HepG2 (cell line): ENCODE measurements around the gene UBAC2. TPM values are rescaled to one million over a fixed set of nuclear protein-coding genes. Genes with fewer than 3 reads are reported as not detected.
A peak's percentile ranks its signal among the peaks of the same experiment; 100 is the strongest.

Experiments used
- BRD4 ChIP-seq: sonication (generic); formaldehyde crosslinking; IDR thresholded peaks from 2 replicates; pipeline ENCODE4 v1.4.0; 2020; ENCODE audit warnings: missing genetic modification reagents
- CEBPG ChIP-seq: IDR thresholded peaks from 2 replicates; pipeline ENCODE4 v1.6.1; 2016
- EED ChIP-seq: sonication (generic); formaldehyde crosslinking; IDR thresholded peaks from 2 replicates; pipeline ENCODE4 v1.5.0; 2020; ENCODE audit warnings: mild to moderate bottlenecking, missing genetic modification reagents
- FOXA3 ChIP-seq: IDR thresholded peaks from 2 replicates; pipeline ENCODE4 v1.6.1; 2016; ENCODE audit warnings: missing genetic modification reagents, missing compliant biosample characterization
- FOXJ3 ChIP-seq: sonication (generic); formaldehyde crosslinking; IDR thresholded peaks from 2 replicates; pipeline ENCODE4 v1.4.0; 2020; ENCODE audit warnings: missing genetic modification reagents, mild to moderate bottlenecking, borderline replicate concordance
- JUN ChIP-seq: sonication (generic); formaldehyde crosslinking; IDR thresholded peaks from 2 replicates; pipeline ENCODE4 v1.4.0; 2020; ENCODE audit warnings: mild to moderate bottlenecking, missing genetic modification reagents
- KLF6 ChIP-seq: IDR thresholded peaks from 2 replicates; pipeline ENCODE4 v1.8.0; 2016; ENCODE audit warnings: missing biosample characterization, missing genetic modification reagents
- KMT2B ChIP-seq: IDR thresholded peaks from 2 replicates; pipeline ENCODE4 v1.6.1; 2016; ENCODE audit warnings: missing genetic modification reagents, missing compliant biosample characterization
- NCOR1 ChIP-seq: fragments of 200-600 bp; sonication (generic); IDR thresholded peaks from 2 replicates; pipeline ENCODE4 v1.7.0; 2017; ENCODE audit warnings: antibody characterized with exemption, low read length, borderline replicate concordance
- NFRKB ChIP-seq: fragments of 450-650 bp; IDR thresholded peaks from 2 replicates; pipeline ENCODE4 v1.6.1; 2017
- NR1H2 ChIP-seq: sonication (generic); formaldehyde crosslinking; IDR thresholded peaks from 2 replicates; pipeline ENCODE4 v1.8.1; 2022; ENCODE audit warnings: low read depth, missing genetic modification reagents, borderline replicate concordance
- SMC3 ChIP-seq: IDR thresholded peaks from 2 replicates; pipeline ENCODE4 v1.6.1; 2011; ENCODE audit warnings: low read length, improper control_type of control experiment
- SRSF1 ChIP-seq: fragments of 200-400 bp; formaldehyde crosslinking; optimal IDR thresholded peaks from 2 replicates; pipeline ENCODE3; 2017; ENCODE audit warnings: mild to moderate bottlenecking, low read depth, low read length, moderate library complexity
- TBL1XR1 ChIP-seq: fragments of 150-350 bp; IDR thresholded peaks from 2 replicates; pipeline ENCODE4 v1.6.1; 2014; ENCODE audit warnings: borderline replicate concordance, low read length; ENCODE audit not compliant: partially characterized antibody
- TFDP2 ChIP-seq: sonication (generic); formaldehyde crosslinking; IDR thresholded peaks from 2 replicates; pipeline ENCODE4 v1.4.0; 2020; ENCODE audit warnings: missing genetic modification reagents
- TSC22D2 ChIP-seq: sonication (generic); formaldehyde crosslinking; IDR thresholded peaks from 2 replicates; pipeline ENCODE4 v1.5.1; 2020; ENCODE audit warnings: missing genetic modification reagents, mild to moderate bottlenecking, borderline replicate concordance
- ZBTB20 ChIP-seq: sonication (generic); formaldehyde crosslinking; IDR thresholded peaks from 2 replicates; pipeline ENCODE4 v1.8.1; 2023; ENCODE audit warnings: missing genetic modification reagents, low read depth, mild to moderate bottlenecking, borderline replicate concordance
- ZBTB37 ChIP-seq: sonication (generic); formaldehyde crosslinking; IDR thresholded peaks from 2 replicates; pipeline ENCODE4 v1.4.0; 2020; ENCODE audit warnings: mild to moderate bottlenecking, missing genetic modification reagents
- ZNF160 ChIP-seq: sonication (generic); formaldehyde crosslinking; IDR thresholded peaks from 2 replicates; pipeline ENCODE4 v1.8.0; 2022; ENCODE audit warnings: mild to moderate bottlenecking, inconsistent platforms, missing genetic modification reagents
- ZNF24 ChIP-seq: fragments of 450-650 bp; IDR thresholded peaks from 2 replicates; pipeline ENCODE4 v1.6.1; 2017; ENCODE audit warnings: antibody characterized with exemption, mild to moderate bottlenecking
- ZNF3 ChIP-seq: IDR thresholded peaks from 2 replicates; pipeline ENCODE4 v1.7.0; 2017; ENCODE audit warnings: inconsistent platforms
- ZNF343 ChIP-seq: sonication (generic); formaldehyde crosslinking; IDR thresholded peaks from 2 replicates; pipeline ENCODE4 v1.4.0; 2020; ENCODE audit warnings: mild to moderate bottlenecking, missing genetic modification reagents
- ZNF547 ChIP-seq: sonication (generic); formaldehyde crosslinking; IDR thresholded peaks from 2 replicates; pipeline ENCODE4 v1.5.1; 2020; ENCODE audit warnings: mild to moderate bottlenecking, missing genetic modification reagents
- ZNF557 ChIP-seq: sonication (generic); formaldehyde crosslinking; IDR thresholded peaks from 2 replicates; pipeline ENCODE4 v1.4.0; 2020; ENCODE audit warnings: missing genetic modification reagents
- ZNF672 ChIP-seq: sonication (generic); formaldehyde crosslinking; IDR thresholded peaks from 2 replicates; pipeline ENCODE4 v1.8.1; 2022; ENCODE audit warnings: missing genetic modification reagents
- ZNF776 ChIP-seq: sonication (generic); formaldehyde crosslinking; IDR thresholded peaks from 2 replicates; pipeline ENCODE4 v1.4.0; 2020; ENCODE audit warnings: mild to moderate bottlenecking, missing genetic modification reagents
- ZNF781 ChIP-seq: sonication (generic); formaldehyde crosslinking; IDR thresholded peaks from 2 replicates; pipeline ENCODE4 v1.5.1; 2020; ENCODE audit warnings: borderline replicate concordance, mild to moderate bottlenecking, missing genetic modification reagents; ENCODE audit errors: not compliant biosample characterization
- ZNF83 ChIP-seq: sonication (generic); formaldehyde crosslinking; IDR thresholded peaks from 2 replicates; pipeline ENCODE4 v1.4.0; 2020; ENCODE audit warnings: missing genetic modification reagents, mild to moderate bottlenecking, borderline replicate concordance
- ZNF891 ChIP-seq: sonication (generic); formaldehyde crosslinking; IDR thresholded peaks from 2 replicates; pipeline ENCODE4 v1.5.0; 2020; ENCODE audit warnings: mild to moderate bottlenecking, missing genetic modification reagents
- ZSCAN9 ChIP-seq: IDR thresholded peaks from 2 replicates; pipeline ENCODE4 v1.6.1; 2016; ENCODE audit warnings: borderline replicate concordance
- polyA plus RNA-seq, 8 experiments: library from polyadenylated mRNA; depleted of rRNA in 3 of 8; stranded (reverse) in 7 of 8; unstranded in 1 of 8; fragments of >200 nt; fragmentation: Illumina TruSeq in 4 of 8; extraction: Trizol in 4 of 8; gene quantifications; 2 replicates each; pipeline versions ENCODE4 v1.2.1 to v1.2.3, GENCODE V29; 2011 to 2016; ENCODE audit warnings: low read depth in 4 of 8, missing spikeins in 1 of 8, mixed read lengths in 1 of 8; ENCODE audit not compliant: insufficient read depth in 1 of 8
- total RNA-seq, 5 experiments: library from RNA; depleted of rRNA; stranded (reverse); fragments of >200 nt; fragmentation: Illumina TruSeq; extraction: Trizol; gene quantifications; 2 replicates each; pipeline ENCODE4 v1.2.3, GENCODE V29; 2016; ENCODE audit warnings: low read depth in 1 of 5

UBAC2 gene
- total and polyA plus RNA-seq, 2 of the 13 experiments (the other 11 are each of a cell fraction or from before 2014, with no cell fraction given): 61.3 to 80.8 TPM

- no peak for TF ChIP-seq CEBPG (CRISPR knock-in tag)
- no peak for TF ChIP-seq TSC22D2 (CRISPR knock-in tag)
- no peak; the same call in 1 of the 2 replicates for TF ChIP-seq ZNF83 (CRISPR knock-in tag)
- no peak for TF ChIP-seq ZNF557 (CRISPR knock-in tag)
- TF ChIP-seq EED (CRISPR knock-in tag): no peak; the same call in 1 of the 2 replicates
- TF ChIP-seq NCOR1: no peak
- TF ChIP-seq ZNF672 (CRISPR knock-in tag): no peak
- TF ChIP-seq TBL1XR1: peak; percentile 33
- TF ChIP-seq FOXJ3 (CRISPR knock-in tag): 0 out of 2 replicates have a peak, but pooled peaks have one; percentile 28
- no peak for TF ChIP-seq ZNF781 (CRISPR knock-in tag)
- no peak for TF ChIP-seq SMC3
- no peak; the same call in 1 of the 2 replicates for TF ChIP-seq ZNF776
- no peak for TF ChIP-seq ZNF160 (CRISPR knock-in tag)
- peak; percentile 67; the same call in 1 of the 2 replicates for TF ChIP-seq KLF6 (CRISPR knock-in tag)
- no peak for TF ChIP-seq ZBTB20 (CRISPR knock-in tag)
- TF ChIP-seq ZNF24: no peak
- TF ChIP-seq ZNF3 (CRISPR knock-in tag): no peak
- TF ChIP-seq BRD4 (CRISPR knock-in tag): peak; percentile 76; the same call in 1 of the 2 replicates
- no peak for TF ChIP-seq JUN (CRISPR knock-in tag)
- TF ChIP-seq ZNF343 (CRISPR knock-in tag): no peak
- peak; percentile 88 for TF ChIP-seq TFDP2 (CRISPR knock-in tag)
- no peak; the same call in 1 of the 2 replicates for TF ChIP-seq ZNF547 (CRISPR knock-in tag)
- TF ChIP-seq KMT2B (CRISPR knock-in tag): peak; percentile 53; the same call in 1 of the 2 replicates
- TF ChIP-seq SRSF1: no peak
- TF ChIP-seq ZBTB37: no peak
- peak; percentile 38 for TF ChIP-seq FOXA3 (CRISPR knock-in tag)
- TF ChIP-seq ZSCAN9 (CRISPR knock-in tag): no peak
- TF ChIP-seq NFRKB: no peak
- TF ChIP-seq NR1H2: peak; percentile 9; the same call in 1 of the 2 replicates
- no peak; the same call in 1 of the 2 replicates for TF ChIP-seq ZNF891
These were observed at the start of gene UBAC2 (continued) for GRCh38 chr13:99200432-99201167.
